NCI-H2107 (cell line): ENCODE data around the gene MUC5B.

Source experiments
- DNase-seq: peaks from one replicate; lab custom pipeline; 2025; lab: John Stamatoyannopoulos, UW

MUC5B gene

DNA sequence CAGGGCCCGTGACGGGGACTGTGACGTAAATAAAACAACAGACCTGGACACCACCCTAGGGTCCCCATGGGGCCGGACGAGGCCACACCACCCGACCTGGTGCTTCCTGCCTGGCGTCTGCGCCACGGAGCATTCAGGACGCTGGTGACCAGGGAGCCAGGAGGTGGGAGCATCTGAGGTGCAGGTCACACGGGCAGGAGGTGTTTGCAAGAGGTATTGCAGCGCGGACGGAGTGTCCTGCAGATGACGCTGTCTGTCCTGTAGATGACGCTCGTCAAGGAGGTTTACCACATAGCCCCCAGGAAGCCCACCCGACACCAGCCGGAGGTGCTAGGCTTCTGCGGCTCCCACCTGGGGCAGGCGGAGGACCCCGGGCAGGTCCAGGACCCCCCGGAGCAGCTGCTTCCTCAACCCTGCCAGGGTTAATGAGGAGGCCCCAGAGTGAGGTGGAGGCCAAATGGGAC, 986 bp upstream of the MUC5B start:
- no peak for DNase-seq

DNA sequence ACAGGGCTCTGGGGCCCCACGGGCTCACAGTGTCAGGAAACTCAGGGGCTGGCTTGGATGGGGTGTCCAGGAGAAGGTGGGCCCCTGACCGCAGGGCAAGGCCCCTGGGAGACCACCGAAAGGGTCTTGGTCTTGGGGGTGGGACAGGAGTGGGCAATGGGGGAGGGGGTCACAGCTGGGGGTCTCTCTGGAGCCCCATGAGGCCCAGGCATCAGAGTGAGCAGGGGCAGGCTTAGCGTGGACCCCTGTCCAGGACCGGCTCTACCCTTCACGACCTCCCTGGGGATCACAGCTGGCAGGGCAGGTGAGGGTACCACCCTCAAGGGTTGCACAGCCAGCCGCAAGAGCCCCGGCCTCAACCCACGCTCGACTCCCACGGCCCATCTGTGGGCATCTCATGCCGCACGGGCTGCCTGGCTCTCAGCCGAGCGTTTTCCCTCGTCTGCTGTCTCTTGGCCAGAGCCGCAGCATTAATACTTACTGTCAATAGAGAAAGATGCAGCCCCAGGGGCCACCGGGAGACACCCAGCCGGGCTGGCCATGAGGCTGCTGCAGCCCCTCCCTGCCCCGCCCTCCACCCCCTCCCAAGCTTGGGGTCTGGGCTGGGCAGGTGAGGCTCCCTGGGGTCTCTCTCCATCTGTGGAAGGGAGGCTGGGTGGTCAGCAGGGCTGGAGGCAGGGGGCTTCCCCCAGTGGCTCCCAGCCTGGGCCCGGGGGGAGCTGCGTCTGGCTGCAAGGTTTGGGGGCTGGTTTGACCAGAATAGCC, 662 bp downstream of the MUC5B start:
- DNase-seq: no peak

DNA sequence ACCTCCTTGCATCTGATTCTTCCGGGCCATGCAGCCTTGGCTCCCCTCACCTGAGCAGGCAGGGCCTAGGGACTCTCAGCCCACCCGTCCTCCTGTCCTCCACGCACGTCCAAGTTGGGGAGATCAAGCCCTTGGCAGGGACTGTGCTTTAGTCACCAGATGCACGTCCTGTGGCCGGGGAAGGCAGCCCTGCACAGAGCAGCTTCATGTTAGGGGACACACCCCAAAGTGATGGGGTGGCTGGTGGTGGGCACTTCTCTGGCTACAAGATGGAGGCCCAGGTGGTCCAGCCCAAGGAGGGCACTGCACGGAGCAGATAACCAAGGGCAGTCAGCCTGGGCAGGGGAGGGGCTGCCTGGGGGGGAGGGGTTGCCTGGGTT, 1.2 kb downstream of the MUC5B start:
- no peak for DNase-seq

DNA sequence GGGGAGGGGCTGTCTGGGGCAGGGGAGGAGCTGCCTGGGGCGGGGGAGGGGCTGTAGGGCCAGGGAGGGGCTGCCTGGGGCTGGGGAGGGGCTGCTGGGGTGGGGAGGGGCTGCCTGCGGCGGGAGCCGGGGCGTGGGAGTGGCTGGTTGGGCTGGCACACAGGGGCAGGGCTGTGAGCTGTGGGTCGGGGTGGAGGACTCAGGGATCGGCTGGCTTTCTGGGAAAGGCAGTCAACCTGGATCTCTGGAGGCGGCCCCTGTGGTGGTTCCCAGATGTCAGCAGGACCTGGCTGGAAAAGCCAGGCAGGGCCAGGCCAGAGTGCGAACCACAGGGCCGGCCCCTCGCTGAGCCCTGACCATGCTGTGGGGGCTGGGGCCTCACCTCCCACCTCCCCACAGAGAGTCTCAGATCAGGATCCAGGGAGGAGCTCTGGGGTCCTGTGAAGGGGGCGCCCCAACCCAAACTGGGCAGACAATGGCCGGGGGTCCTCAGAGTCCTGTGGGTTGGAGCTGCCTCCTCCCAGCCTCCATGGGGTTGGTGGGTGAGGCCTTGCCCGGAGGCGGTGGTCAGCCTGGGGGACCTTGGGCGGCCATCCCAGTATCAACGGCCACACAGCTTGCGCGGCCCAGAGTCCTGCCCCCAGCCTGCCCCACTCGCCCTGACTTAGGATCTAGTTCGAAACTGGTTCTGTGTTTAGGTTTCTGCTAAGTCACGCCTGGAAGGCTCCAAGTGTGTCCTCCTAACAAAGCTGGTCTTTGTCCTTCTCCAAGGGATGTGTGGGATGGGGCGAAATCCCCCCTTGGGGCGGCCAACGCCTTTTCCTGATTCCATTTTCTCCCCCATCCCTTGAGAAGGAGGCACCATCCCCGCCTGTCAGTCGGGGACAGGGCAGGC, 1.9 kb downstream of the MUC5B start:
- DNase-seq: no peak

DNA sequence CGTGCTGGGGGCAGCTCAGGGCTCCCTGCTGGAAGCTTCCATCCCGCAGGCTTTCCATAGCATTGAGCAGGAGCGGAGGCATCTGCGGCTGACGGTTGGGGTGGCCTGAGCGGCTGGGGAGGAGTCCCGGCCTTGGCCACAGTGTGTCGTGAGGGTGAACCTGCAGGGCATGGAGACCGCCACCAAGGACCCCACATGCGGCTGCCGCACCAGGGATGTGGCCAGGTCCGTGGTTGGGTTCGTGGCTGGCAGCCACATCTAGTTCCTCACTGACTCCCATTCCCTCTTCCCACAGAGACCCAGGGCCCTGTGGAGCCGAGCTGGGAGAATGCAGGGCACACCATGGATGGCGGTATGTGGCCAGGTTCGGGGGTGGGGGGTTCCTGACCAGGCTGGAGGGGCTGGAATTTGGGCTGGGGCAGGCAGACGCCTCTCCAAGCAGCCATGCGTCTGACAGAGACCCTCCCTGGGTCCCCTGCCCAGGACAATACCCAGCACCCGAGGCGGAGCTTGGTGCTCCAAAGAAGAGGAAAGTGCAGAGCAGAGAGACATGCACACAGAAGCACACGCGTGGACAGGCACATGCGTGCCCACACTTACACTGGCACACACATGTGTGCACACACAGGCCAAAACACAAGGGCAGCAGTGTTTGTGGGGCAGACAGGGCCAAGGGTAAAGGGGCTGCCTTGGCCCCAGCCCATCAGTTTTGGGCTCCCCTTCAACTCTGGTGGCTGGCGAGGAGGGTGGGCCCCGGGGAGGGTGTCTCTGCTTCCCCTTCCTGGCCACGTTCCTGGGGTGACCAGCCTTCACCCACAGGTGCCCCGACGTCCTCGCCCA, 2.7 kb downstream of the MUC5B start:
- no peak for DNase-seq

DNA sequence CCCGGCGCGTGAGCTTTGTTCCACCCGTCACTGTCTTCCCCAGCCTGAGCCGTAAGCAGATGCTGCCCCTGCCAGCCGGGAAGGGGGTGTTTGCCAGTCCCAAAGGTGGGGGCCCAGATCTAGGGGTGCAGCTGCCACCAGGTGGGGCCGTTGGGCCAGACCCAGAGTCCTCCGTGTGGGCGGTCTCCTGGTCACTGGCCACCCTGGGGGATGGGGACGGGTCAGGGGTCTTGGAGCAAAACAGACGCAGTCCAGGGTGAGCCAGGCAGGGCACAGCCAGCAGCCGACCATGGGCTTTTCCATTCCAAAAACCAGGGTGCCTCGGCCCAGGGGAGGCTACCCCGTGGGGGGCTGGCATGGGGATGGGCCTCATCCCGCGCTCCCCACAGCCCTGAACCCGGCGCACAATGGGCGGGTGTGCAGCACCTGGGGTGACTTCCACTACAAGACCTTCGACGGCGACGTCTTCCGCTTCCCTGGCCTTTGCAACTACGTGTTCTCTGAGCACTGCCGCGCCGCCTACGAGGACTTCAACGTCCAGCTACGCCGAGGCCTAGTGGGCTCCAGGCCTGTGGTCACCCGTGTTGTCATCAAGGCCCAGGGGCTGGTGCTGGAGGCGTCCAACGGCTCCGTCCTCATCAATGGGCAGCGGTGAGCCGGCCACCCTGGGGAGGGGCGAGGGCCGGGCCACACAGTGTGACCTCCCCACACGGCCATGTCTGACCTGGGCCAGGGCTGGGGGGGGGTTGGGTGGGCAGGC, 3.5 kb downstream of the MUC5B start:
- no peak for DNase-seq

DNA sequence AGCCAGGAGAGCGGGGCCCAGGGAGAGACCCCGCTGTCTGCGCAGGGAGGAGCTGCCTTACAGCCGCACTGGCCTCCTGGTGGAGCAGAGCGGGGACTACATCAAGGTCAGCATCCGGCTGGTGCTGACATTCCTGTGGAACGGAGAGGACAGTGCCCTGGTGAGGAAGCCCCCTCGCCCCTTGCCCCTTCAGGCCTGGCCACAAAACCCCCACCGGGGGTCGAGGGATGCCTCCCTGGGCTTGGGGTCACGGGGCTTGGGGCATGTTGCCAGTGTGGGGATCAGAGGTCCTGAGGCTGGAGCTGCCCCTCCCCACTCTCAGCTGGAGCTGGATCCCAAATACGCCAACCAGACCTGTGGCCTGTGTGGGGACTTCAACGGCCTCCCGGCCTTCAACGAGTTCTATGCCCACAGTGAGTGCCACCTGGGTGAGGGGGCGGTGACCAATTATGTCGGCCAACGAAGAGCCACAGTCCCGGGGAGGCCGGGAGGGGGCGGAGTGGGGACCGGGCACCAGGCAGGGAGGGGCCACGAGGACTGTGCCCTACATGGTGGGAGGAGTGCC, 4.2 kb downstream of the MUC5B start:
- no peak for DNase-seq

DNA sequence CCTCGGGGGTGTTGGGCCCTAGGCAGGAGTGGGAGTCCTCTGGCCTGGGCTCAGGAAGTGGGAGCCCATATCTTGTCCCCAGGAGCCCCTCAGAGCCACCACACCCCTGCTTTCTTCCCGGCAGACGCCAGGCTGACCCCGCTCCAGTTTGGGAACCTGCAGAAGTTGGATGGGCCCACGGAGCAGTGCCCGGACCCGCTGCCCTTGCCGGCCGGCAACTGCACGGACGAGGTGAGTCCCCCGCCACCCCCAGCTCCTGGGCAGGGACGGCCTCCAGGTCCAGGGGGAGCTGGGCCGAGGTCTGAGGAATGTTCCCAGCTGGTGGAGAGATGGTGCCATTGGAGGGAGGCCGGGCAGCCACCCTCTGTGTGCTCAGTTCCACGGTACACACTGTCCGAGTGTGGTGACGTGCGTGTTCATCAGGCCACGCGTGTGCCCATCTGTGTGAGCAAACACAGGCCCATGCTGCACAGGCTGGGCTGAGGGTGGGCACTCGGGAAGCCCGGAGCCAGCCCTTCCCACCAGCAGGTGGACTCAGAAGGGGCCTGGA, 4.8 kb downstream of the MUC5B start:
- no peak for DNase-seq

DNA sequence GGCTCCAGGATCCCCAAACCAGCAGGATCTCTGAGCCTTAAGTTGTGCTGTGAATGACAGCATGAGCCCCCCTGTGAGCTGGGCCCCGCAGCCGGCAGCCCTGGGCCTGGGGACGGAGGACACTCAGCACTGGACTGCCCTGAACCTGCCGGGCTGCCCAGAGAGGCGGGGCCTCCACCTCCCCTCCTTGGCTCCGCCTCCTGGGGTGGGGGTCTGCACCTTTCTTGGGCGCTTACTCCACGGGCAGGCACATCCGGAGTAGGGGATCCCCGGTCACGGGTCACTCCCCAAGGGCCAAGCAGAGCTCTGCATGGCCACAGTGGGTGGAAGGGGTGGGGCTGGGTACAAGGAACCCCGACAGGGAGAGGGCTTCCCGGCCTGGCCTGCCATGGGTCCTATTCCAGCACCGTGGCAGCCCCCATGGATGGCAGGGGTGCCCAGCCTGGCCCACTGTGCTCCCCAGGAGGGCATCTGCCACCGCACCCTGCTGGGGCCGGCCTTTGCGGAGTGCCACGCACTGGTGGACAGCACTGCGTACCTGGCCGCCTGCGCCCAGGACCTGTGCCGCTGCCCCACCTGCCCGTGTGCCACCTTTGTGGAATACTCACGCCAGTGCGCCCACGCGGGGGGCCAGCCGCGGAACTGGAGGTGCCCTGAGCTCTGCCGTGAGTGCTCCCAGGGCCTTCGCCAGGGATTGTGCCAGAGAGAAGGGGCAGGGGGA, 5.4 kb downstream of the MUC5B start:
- DNase-seq: no peak

DNA sequence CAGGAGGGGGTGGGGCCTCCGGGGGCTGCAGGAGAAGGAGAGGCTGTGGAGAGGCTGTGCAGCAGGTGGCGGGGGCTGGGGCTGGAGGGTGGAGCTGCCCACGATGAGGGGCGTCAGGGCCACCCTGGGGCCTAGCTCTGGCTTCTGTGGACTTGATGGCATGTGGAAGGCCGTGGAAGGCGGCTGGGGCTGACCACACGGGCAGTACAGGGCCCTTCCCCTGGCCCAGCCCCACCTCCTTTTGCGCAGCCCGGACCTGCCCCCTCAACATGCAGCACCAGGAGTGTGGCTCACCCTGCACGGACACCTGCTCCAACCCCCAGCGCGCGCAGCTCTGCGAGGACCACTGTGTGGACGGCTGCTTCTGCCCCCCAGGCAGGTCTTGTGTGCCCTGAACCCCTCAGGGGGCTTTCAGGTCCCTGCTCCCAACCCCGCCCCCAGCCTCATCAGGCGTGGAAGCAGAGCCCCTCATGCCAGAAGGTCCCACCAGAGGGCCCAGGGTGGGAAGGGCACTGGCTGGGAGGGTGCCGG, 6.1 kb downstream of the MUC5B start:
- DNase-seq: no peak

DNA sequence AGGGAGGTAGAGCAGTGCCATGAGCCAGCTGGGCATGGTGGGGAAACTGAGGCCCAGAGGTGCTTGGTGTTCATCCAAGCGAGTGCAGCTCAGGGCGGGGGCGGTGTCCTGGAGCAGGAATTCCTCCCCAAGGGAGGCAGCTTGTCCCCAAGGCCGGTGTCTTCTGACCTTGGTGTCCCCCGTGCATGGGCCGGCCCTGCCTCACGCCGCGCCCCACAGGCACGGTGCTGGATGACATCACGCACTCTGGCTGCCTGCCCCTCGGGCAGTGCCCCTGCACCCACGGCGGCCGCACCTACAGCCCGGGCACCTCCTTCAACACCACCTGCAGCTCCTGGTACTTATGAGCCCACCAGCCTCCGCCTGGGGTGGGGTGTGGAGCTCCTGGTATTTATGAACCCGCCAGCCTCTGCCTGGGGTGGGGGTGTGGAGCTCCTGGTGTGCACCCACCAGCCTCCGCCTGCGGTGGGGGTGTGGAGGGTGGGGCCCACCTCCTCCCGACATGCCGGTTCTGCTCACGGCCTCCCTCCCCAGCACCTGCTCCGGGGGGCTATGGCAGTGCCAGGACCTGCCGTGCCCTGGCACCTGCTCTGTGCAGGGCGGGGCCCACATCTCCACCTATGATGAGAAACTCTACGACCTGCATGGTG, 6.7 kb downstream of the MUC5B start:
- DNase-seq: no peak

DNA sequence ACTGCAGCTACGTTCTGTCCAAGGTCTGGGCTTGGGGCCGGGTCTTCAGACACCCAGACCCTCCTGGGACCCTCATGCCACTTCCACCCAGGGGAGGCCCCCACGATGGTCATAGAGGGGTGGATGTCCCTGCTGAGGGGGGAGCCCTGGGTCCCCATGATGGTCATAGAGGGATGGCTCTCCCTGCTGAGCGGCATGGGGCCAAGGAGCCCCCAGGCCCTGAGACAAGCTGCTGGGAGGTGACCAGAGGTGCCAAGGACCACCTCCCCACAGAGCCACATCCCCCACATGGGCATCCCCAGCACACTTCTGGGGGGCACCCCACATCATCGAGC, 7.2 kb downstream of the MUC5B start:
- DNase-seq: no peak

DNA sequence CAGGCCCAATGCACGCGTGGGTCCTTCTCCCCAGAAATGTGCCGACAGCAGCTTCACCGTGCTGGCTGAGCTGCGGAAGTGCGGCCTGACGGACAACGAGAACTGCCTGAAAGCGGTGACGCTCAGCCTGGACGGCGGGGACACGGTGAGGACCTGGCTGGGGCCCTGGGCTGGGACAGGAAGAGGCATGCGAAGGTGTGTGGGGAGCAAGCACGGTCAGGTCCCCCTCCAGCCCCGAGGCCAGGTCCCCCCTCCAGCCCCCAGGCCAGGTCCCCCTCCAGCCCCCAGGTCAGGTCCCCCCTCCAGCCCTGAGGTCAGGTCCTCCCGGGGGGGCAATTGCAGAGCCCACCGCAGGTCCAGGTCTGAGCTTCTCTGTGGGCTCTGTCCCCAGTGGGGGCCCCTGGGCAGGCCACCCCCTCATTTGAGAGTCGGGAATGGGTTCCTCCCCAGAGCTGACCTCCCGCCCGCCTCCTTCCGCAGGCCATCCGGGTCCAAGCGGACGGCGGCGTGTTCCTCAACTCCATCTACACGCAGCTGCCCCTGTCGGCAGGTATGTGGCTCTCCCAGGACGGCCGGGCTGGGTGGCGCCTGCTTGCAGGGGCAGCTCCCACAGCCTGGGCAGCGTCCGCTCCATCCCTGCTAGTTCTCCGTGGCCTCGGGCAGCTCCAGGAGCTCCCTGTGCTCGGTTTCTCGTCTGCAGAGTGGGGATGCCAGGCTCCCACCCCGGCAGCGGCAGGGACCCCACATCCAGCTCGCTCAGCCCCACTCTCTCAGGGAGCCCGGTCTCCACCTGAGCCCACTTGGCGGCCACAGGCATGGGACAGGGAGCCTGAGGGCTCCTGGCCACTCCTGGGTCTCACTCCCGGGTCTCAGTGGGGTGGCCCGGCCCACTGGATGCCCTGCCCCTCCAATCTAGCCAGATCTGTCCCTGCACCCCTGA, 7.9 kb downstream of the MUC5B start:
- no peak for DNase-seq

DNA sequence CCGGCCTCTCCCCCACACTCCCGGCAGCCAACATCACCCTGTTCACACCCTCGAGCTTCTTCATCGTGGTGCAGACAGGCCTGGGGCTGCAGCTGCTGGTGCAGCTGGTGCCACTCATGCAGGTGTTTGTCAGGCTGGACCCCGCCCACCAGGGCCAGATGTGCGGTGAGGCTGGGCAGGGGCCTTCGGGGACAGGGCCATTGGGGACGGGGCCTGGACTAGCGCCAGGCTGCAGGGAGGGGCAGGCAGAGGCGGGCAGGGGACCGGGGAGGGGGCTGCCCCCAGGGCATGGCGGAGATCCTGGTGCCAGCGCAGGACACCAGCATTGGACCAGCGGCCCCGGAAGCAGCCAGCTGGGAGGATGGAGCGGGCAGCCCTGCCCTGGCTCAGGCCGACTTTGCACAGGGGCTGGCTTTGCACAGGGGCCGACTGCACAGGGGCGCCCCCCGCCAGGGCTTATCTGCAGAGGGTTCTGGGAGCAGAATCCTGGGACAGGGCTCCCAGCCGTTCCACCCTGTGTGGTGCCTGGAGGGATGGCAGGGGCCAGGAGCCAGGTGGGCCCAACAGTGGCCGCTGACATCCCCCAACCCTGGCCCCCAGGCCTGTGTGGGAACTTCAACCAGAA, 8.6 kb downstream of the MUC5B start:
- DNase-seq: no peak

DNA sequence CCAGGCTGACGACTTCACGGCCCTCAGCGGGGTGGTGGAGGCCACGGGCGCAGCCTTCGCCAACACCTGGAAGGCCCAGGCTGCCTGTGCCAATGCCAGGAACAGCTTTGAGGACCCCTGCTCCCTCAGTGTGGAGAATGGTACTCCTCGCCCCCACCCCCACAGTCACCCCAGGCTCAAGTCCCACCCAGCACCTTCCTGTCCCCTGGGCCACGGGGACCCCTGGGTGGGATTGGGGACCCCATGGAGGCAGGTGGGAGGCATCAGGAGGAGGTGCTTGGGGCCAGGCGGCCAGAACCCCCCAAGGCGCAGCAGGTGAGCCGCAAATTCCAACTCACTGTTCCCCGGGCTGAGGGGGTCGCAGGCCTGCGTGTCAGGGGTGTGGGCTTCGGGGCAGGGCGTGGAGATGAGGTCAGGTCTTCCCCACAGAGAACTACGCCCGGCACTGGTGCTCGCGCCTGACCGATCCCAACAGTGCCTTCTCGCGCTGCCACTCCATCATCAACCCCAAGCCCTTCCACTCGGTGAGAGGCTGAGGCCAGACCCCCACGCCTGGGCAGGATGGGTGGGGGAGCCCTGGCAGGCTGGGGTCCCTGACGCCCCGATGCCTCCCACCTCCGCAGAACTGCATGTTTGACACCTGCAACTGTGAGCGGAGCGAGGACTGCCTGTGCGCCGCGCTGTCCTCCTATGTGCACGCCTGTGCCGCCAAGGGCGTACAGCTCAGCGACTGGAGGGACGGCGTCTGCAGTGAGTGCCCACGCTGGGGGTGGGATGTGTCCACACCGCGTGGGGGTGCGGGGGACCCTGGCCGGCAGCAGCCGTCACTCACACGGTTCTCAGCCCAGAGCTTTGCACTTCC, 9.4 kb downstream of the MUC5B start:
- no peak for DNase-seq

DNA sequence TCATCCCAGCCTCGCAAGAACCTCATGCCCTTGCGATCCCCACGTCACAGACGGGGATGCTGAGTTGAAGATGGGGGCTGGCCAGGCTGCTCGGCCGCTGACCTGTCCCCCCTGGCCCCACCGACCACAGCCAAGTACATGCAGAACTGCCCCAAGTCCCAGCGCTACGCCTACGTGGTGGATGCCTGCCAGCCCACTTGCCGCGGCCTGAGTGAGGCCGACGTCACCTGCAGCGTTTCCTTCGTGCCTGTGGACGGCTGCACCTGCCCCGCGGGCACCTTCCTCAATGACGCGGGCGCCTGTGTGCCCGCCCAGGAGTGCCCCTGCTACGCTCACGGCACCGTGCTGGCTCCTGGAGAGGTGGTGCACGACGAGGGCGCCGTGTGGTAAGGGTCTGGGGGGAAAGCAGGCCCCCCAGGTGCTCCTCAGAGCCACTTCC, 10.0 kb downstream of the MUC5B start:
- no peak for DNase-seq
